T-helper 17 cell (primary cell): ENCODE measurements around the gene ZNF584. TPM values are rescaled to one million over a fixed set of nuclear protein-coding genes. Genes with fewer than 3 reads are reported as not detected.
"Not testable (repeated sequence)": the region's sequence is repeated elsewhere in the genome, so short reads cannot be mapped to it uniquely, and the experiment has no call there.

Source experiments
- ATAC-seq: fragments of 150-1000 bp; cut with Tn5 transposase; 2 replicates; pipeline ENCODE4 v1.10.0; 2021; ENCODE audit warnings: mild to moderate bottlenecking, moderate library complexity
- DNase-seq, 3 donors: peaks; one replicate each; pipeline versions ENCODE4 v3.0.0 to v3.0.0-alpha.2; 2020 to 2021
- H3K9me3 ChIP-seq: one replicate; pipeline ENCODE4 v1.7.0; 2013; ENCODE audit warnings: low read length, mild to moderate bottlenecking; ENCODE audit not compliant: control insufficient read depth, poor library complexity, severe bottlenecking
- H3K27ac Mint-ChIP-seq: one replicate; pipeline ENCODE4 v1.8.0; 2022; ENCODE audit warnings: mild to moderate bottlenecking, moderate library complexity, mixed read lengths
- H3K27me3 Mint-ChIP-seq: one replicate; pipeline ENCODE4 v1.8.0; 2022; ENCODE audit warnings: mixed read lengths
- H3K36me3 Mint-ChIP-seq: one replicate; pipeline ENCODE4 v1.8.0; 2022; ENCODE audit warnings: low read depth, mixed read lengths
- H3K4me1 Mint-ChIP-seq: one replicate; pipeline ENCODE4 v1.8.0; 2022; ENCODE audit warnings: mild to moderate bottlenecking, mixed read lengths
- H3K4me3 Mint-ChIP-seq: one replicate; pipeline ENCODE4 v1.8.0; 2022; ENCODE audit warnings: mild to moderate bottlenecking, moderate library complexity, mixed read lengths
- total RNA-seq, 4 donors: library from RNA in 2 of 4; stranded (reverse) in 2 of 4; gene quantifications; one replicate each; pipeline ENCODE4 v1.2.3 and lab custom pipeline; 2022 to 2026

Gene ZNF584
- total RNA-seq = 1 to 10 TPM; 3.0 to 5.4 TPM
- total RNA-seq (lab: John Stamatoyannopoulos, UW) = 6.3 to 18.2 reads per million in 2 donors

DNA sequence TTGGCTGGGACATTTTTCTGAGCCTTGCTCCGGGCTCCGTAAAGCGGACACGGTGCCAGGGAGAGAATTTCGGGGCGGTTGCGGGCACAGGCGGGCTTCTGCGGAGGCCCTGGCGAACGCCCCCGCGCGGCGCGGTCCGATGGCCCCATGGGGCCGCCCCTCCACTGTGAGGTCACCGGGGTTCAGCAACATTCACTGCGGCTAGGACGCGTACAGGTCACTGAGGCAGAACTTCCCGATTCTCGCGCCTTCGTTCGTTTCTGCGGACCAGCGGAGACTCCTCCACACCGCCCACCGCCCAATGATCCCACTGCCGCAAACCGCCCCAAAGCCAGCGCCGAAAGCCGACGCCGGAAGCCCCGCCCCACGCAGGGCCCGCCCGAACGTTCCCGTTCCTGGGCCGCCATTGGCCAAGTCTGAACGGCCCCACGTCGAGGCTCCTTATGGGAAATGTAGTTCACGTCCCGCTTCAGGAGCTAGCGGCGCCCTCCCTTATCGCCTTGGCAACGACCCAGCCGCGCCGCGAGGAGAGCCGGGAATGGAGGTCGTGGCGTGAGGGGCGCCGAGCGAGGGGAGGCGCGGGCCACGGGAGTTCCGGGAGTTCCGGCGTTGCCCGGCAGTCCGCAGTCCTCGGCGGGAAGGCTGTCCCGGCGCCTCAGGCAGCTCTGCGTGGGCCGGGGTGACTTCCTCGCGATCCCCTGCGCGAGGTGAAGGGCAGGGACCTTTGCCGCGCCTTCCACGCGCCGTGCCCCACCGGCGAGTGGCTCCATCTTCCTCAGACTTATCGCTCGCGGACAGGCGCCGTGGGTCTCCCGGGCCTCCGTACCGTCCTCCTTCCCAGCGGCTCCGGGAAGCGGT lies at the start of gene ZNF584:
ZNF584 (plus strand) TSS at position 498 of the 858 bp plus-strand sequence. CDS start 499 bp downstream, outside the sequence.
- DNase-seq = peak; percentile 87 to 91 (median 89)
- Mint-ChIP-seq H3K27ac (peak within 1 kb of the TSS; percentile 93), H3K27me3 (no peaks in the 10 kb centered on the region), H3K36me3 (peaks cover 3% of the 10 kb centered on the region), H3K4me3 (peak within 1 kb of the TSS; percentile 96), H3K4me1 (peaks cover 29% of the 10 kb centered on the region)
- H3K9me3 ChIP-seq = no peaks in the 10 kb centered on the region
- ATAC-seq = peak; percentile 98

DNA sequence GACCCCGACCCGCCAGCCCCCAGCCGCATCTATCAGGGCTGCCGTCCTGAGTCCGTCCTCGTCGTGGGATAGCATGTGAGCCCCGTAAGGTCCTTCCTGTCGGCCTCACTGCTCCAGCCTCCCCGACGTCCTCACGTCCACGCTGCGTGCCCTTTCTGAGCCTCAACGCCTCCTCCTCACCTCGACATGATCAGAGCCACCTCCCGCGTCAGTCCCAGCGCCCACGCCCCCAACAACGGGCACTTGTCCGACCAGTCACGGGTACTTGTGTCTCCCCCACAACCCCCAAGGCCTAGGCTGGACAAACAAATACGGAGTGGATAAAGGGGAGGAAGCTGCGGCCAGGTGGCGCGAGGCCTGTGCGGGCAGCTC lies 46.6 kb upstream of the ZNF584 start:
- H3K9me3 ChIP-seq = no peaks in the 10 kb centered on the region
- peak overlapping the region; percentile 94 for H3K4me3 Mint-ChIP-seq
- H3K4me1 Mint-ChIP-seq = peaks cover 11% of the 10 kb centered on the region
- H3K27me3 Mint-ChIP-seq = no peaks in the 10 kb centered on the region
- peak overlapping the region; percentile 87 for H3K27ac Mint-ChIP-seq
- DNase-seq (no peak), ATAC-seq (no peak)
- H3K36me3 Mint-ChIP-seq = no peaks in the 10 kb centered on the region

DNA sequence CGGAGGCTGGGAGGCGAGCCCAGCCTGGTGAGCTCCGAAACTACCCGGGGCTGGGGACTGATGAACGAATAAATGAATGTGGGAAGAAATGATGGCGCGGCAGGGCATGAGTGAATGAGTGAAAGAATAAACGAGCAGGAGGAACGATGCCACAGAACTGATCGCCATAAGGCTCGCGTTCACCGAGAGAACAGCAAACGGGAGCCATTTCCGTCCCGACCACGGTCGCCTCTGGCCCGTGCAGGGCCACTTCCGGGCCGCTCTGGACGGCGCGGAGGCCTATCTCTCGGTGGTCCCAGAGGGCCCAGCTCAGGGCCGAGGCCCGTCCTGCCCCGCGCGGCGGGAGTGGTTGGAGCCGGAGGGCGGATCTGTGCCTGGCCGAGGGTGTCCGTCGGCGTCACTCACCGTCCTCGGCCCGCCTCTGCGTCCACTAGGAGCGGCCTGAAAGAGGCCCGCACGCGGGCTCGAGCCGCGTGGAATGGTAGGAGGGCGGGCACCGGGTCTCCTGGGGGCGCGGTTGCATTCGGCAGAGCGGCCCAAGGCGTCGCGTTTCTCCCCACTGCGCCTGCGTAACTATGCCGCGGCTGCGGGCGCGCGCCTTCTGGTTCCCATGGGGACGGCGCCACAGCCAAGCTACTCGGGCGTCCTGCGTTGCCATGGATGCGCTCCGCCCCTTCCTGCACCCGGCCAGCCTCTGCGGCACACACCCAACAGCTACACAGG lies 46.0 kb upstream of the ZNF584 start, which contains the start of gene ZNF497:
ZNF497 (minus strand) TSS at position 480 of the 723 bp plus-strand sequence. CDS start 5,116 bp downstream, outside the sequence.
- Mint-ChIP-seq H3K27ac (peak within 1 kb of the TSS; percentile 87), H3K27me3 (no peaks in the 10 kb centered on the region), H3K36me3 (no peaks in the 10 kb centered on the region), H3K4me1 (peaks cover 11% of the 10 kb centered on the region), H3K4me3 (peak within 1 kb of the TSS; percentile 94)
- DNase-seq (peak; percentile 89 to 93 (median 91)), ATAC-seq (peak; percentile 94)
- no peaks in the 10 kb centered on the region for H3K9me3 ChIP-seq

DNA sequence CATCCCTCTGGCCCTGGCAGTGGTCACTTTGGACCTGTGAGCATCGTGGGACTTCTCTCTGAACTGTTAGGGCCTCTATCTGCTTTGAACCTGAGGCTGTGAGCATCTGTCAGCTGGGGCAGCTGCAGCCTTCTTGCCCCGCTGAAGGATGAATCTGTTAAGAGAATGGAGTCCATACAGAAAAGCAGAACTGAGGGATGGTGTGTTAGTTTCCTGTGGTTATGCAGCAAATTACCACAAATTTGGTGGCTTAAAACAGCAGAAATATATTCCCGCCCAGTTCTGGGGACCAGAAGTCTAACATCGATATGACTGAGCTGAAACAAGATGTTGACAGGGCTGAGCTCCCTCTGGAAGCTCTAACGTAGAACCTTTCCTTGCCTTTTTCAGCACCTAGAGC lies 44.3 kb upstream of the ZNF584 start:
- no peak overlapping the region for H3K4me3 Mint-ChIP-seq
- no peak for ATAC-seq

DNA sequence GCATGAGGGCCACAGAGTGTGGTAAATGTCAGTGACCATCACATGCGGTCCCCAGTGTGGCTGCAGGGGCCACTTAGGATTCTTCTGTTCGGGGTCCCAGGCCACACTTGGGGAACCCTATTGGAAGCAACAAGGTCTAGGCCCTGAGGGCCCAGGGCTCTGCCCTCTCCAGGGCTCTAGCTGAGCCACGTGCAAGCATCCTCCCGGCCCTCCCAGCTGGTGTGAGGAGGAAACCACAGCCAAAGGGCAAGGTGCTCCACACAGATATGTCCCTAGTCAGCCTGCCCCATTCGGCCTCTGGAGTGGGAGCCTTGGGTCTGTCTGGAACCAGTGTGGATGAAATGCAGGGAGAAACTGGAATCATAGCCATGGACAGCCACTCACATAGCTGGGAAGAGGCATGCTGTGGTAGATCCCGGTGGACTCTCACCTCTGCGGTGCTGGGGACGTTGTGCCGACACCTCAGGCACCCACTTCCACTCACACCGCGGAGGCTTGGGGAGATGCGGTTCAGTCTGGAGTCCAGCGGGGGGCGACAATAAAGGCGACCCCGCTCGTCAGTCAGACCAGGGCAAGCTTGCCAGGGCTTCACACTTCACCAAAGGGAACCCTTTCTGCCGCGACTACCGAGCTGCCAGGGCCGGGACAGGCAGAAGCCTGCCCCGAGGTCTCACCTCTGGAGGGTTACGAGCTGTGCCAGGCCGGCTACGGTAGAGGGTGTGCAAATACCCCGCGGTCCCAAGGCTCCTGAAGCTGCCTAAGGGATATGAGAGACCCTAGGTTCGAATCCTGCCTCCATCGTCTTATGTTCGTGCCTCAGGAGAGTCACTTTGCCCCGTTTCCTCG lies 41.6 kb upstream of the ZNF584 start:
- Mint-ChIP-seq H3K27me3 (no peaks in the 10 kb centered on the region), H3K4me3 (no peak overlapping the region), H3K27ac (no peak overlapping the region), H3K4me1 (peaks cover 10% of the 10 kb centered on the region), H3K36me3 (no peaks in the 10 kb centered on the region)
- no peak for ATAC-seq
- no peak for DNase-seq
- H3K9me3 ChIP-seq = no peaks in the 10 kb centered on the region

More for the DNA sequence above, 44.3 kb upstream of the ZNF584 start:
- Mint-ChIP-seq H3K4me1 (peaks cover 11% of the 10 kb centered on the region), H3K36me3 (no peaks in the 10 kb centered on the region), H3K27me3 (no peaks in the 10 kb centered on the region), H3K27ac (no peak overlapping the region)
- DNase-seq = no peak
- no peaks in the 10 kb centered on the region for H3K9me3 ChIP-seq

DNA sequence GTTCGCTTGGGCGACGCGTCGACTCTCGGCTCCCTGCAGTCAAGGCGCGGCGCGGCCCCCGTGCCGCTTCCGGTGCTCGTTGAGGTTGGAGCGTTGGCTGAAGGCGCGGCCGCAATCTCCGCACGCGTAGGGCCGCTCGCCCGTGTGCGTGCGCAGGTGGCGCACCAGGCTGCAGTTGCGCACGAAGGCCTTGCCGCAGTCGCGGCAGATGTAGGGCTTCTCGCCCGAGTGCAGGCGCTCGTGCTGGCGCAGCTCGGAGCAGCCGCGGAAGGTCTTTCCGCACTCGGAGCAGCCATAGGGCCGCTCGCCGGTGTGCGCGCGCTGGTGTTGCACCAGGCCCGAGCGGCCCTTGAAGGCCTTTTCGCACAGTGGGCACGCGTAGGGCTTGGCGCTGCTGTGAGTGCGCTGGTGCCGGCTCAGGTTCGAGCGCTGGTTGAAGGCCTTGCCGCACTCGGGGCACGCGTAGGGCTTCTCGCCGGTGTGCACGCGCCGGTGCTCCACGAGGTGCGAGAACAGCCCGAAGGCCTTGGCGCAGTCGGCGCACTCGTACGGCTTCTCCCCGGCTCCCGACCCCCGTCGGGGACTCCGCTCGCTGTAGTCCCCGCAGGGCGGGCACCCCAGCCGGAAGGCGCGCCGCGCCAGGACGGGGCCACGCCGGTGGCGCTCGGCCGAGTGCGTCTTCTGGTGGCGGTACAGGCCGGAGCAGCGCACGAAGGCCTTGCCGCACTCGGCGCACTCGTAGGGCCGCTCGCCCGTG lies 40.6 kb upstream of the ZNF584 start:
- DNase-seq (no peak), ATAC-seq (no peak)
- no peaks in the 10 kb centered on the region for H3K9me3 ChIP-seq
- no peak overlapping the region for H3K4me3 Mint-ChIP-seq
- peaks cover 3% of the 10 kb centered on the region for H3K4me1 Mint-ChIP-seq
- no peak overlapping the region for H3K27ac Mint-ChIP-seq
- H3K36me3 Mint-ChIP-seq = no peaks in the 10 kb centered on the region
- no peaks in the 10 kb centered on the region for H3K27me3 Mint-ChIP-seq

DNA sequence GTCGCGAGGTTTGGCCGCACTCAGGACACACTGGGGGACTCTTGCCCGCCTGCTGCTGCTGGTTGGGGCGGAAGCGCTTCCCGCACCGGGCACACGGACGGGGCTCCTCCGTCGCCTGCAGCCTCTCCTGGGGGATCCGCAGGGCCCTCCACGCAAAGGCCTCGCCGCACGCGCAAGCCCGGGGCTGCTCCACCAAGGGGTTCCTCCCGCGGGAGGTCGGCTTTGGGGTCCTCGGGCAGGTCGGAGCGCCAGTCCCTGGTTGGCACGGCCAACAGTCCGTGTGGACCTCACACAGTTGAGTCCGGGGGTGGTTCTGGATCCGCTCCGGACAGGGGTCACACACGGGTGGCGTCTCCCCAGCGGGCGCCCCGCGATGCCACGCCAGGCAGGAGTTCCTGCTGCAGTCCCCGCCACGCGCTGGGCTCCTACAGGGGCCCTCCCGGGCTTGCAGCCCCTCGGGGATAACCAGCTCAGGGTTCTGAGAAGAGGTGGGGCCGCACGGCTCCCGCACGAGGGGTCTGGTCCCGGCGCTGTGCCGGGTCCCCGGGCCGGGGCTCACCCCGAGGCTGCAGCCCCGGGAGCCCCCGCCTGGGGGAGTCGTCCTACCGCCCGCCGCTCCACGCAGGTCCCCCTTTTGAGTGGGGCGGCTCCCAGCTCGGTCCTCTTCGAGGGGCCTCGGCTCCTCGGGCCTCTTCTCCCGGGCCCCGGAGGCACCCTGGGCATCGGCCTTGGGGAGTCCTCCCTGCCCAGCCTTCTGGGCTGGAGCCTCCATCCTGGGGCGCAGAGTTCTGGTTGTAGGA lies 39.7 kb upstream of the ZNF584 start:
- no peak overlapping the region for H3K27ac Mint-ChIP-seq
- ATAC-seq = no peak
- no peaks in the 10 kb centered on the region for H3K9me3 ChIP-seq
- no peak overlapping the region for H3K4me3 Mint-ChIP-seq
- no peaks in the 10 kb centered on the region for H3K36me3 Mint-ChIP-seq
- no peaks in the 10 kb centered on the region for H3K27me3 Mint-ChIP-seq
- no peak for DNase-seq
- peaks cover 2% of the 10 kb centered on the region for H3K4me1 Mint-ChIP-seq

DNA sequence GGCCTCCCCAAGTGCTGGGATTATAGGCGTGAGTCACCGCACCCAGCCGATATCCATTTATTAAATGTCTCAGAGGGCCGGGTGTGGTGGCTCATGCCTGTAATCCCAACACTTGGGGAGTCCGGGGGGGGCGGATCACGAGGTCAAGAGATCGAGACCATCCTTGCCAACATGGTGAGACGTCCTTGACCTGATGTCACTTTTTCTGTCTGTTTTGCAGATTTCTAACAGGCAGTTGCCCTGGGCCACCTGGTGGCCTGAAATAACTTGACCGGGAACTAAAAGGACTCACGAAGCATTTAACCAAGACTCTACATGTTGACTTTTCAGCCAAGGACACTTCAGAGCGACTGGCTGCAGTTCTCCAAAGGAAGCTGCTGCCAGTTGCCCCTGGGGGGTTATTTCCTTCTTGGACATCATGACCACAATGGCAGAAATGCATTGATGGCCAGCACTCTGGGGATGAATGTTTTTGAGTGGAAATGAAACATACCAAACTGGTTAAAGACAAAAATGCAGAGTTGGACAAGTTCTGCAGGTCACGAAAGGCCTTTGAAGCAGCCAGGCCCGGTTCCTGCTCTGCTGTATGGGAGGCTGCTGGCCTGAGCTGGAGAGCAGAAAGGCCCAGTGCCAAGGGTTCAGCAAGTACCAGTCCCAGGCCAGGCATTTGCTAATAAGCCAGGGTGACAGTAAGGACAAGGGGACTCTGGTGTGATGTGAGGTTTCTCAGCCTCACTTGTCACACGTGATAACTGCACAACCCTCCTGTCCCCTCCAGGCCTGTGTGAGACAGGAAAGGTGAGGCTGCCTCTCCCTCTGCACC lies 35.9 kb upstream of the ZNF584 start:
- Mint-ChIP-seq H3K27me3 (no peaks in the 10 kb centered on the region), H3K4me3 (no peak overlapping the region), H3K4me1 (no peaks in the 10 kb centered on the region), H3K36me3 (no peaks in the 10 kb centered on the region), H3K27ac (no peak overlapping the region)
- DNase-seq (no peak), ATAC-seq (no peak)
- no peaks in the 10 kb centered on the region for H3K9me3 ChIP-seq

DNA sequence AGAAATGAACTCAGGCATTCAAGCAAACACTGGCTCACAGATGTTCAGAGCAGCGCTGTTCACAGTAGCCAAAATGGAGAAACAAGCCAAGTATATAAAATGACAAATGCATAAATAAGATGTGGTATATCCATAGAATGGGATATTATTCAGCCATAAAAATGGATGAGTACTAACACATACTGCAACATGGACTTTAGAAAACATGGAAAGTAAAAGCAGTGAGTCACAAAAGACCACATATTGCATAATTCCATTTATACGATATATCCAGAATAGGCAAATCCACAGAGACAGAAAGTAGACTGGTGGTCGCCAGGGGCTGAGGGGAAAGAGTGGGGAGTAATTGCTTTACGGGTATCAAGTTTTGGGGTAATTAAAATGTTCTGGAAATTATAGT lies 34.2 kb upstream of the ZNF584 start:
- DNase-seq = no peak
- Mint-ChIP-seq H3K36me3 (no peaks in the 10 kb centered on the region), H3K4me3 (no peak overlapping the region), H3K4me1 (no peaks in the 10 kb centered on the region), H3K27ac (no peak overlapping the region), H3K27me3 (no peaks in the 10 kb centered on the region)
- no peak for ATAC-seq
- H3K9me3 ChIP-seq = no peaks in the 10 kb centered on the region

DNA sequence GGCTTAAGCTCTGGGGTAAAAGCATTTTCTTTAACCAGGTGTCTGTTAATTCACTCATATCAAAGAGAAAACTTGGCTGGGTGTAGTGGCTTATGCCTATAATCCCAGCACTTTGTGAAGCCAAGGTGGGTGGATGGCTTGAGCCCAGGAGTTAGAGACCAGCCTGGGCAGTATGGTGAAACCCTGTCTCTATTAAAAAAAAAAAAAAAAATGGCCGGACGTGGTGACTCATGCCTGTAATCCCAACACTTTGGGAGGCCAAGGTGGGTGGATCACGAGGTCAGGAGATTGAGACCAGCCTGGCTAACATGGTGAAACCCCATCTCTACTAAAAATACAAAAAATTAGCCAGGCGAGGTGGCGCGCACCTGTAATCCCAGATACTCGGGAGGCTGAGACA lies 31.7 kb upstream of the ZNF584 start:
- peaks cover 13% of the 10 kb centered on the region for H3K4me1 Mint-ChIP-seq
- not testable (repeated sequence) for H3K27me3 Mint-ChIP-seq, H3K9me3 ChIP-seq, H3K27ac Mint-ChIP-seq, DNase-seq, H3K36me3 Mint-ChIP-seq, ATAC-seq, H3K4me3 Mint-ChIP-seq

DNA sequence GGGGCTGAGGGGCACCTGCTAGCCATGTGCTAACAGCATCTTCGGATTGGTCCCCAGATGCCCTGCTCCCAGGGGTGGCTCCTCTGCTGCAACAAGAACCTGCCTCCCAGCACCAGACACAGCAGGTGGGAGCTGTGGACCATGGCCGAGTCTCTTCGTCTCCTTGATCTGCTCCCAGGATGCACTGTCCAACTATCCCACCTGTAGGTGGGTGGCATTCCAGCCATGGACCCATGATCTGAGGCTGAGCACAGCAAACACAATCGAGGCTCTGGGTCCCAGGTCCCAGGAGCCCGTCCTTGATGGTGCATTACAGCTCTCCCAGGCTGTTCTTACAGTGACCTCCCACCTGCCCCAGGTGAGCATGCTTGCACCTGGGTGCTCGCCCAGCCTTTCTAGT lies 29.2 kb upstream of the ZNF584 start:
- Mint-ChIP-seq H3K4me1 (peaks cover 17% of the 10 kb centered on the region), H3K27ac (peak overlapping the region; percentile 97), H3K4me3 (peak overlapping the region; percentile 98), H3K27me3 (no peaks in the 10 kb centered on the region), H3K36me3 (no peaks in the 10 kb centered on the region)
- no peaks in the 10 kb centered on the region for H3K9me3 ChIP-seq
- ATAC-seq (no peak), DNase-seq (no peak)
